A673 (cell line): Measurements from ENCODE around the gene IL11. TPM values are rescaled to one million over a fixed set of nuclear protein-coding genes. Genes with fewer than 3 reads are reported as not detected.

Source experiments
- BruUV-seq: library from RNA; stranded (reverse); fragments of 400-500 nt; replicated peaks from 2 replicates; lab custom pipeline; 2021; lab: Mats Ljungman, UMichigan
- CTCF ChIA-PET: fragments of 300-600 bp; sonication (Branson Sonifier 250); formaldehyde crosslinking; loops from one replicate; lab custom pipeline; 2022; ENCODE audit warnings: antibody characterized with exemption; lab: Charles Lee
- POLR2A ChIA-PET: fragments of 300-600 bp; sonication (Branson Sonifier 250); formaldehyde crosslinking; loops from one replicate; lab custom pipeline; 2022; ENCODE audit warnings: antibody characterized with exemption; ENCODE audit not compliant: low non-redundant PET; lab: Charles Lee
- DNase-seq: peaks from one replicate; pipeline ENCODE4 v3.0.0-alpha.2; 2015; ENCODE audit warnings: low spot score
- H3K27ac ChIP-seq: fragments of 200-600 bp; sonication (generic); 2 replicates; pipeline ENCODE4 v1.5.1; 2016; ENCODE audit warnings: mixed run types, low read depth, mild to moderate bottlenecking, mixed read lengths, antibody characterized with exemption, low read length; ENCODE audit not compliant: poor library complexity, severe bottlenecking
- H3K27me3 ChIP-seq: fragments of 200-600 bp; sonication (generic); replicated peaks from 2 replicates; pipeline ENCODE4 v1.6.1; 2017; ENCODE audit warnings: mixed run types, low read depth, mild to moderate bottlenecking, mixed read lengths, antibody characterized with exemption, low read length; ENCODE audit not compliant: insufficient read depth, poor library complexity
- H3K36me3 ChIP-seq: fragments of 200-600 bp; sonication (generic); 2 replicates; pipeline ENCODE4 v1.6.1; 2016; ENCODE audit warnings: mixed run types, mild to moderate bottlenecking, mixed read lengths, antibody characterized with exemption, low read length; ENCODE audit not compliant: insufficient read depth, poor library complexity, severe bottlenecking
- H3K4me1 ChIP-seq: fragments of 200-600 bp; sonication (generic); 2 replicates; pipeline ENCODE4 v1.6.1; 2017; ENCODE audit warnings: mixed run types, mild to moderate bottlenecking, mixed read lengths, antibody characterized with exemption, low read length; ENCODE audit not compliant: insufficient read depth, poor library complexity, severe bottlenecking
- H3K4me3 ChIP-seq: fragments of 200-600 bp; sonication (generic); 2 replicates; pipeline ENCODE4 v1.5.1; 2016; ENCODE audit warnings: low read depth, mixed run types, mild to moderate bottlenecking, mixed read lengths, low read length; ENCODE audit not compliant: poor library complexity, severe bottlenecking
- H3K9me3 ChIP-seq: fragments of 200-600 bp; sonication (generic); 2 replicates; pipeline ENCODE4 v1.6.1; 2016; ENCODE audit warnings: mixed run types, low read depth, mild to moderate bottlenecking, mixed read lengths, antibody characterized with exemption, low read length; ENCODE audit not compliant: poor library complexity, severe bottlenecking
- CTCF ChIP-seq: fragments of 300-800, 200-600 bp; sonication (generic); conservative IDR thresholded peaks from 2 replicates; pipeline ENCODE4 v1.5.1; 2017; ENCODE audit warnings: low read depth, mild to moderate bottlenecking, antibody characterized with exemption, low read length, moderate library complexity, mixed read lengths
- EZH2 ChIP-seq: fragments of 200-600 bp; sonication (generic); IDR thresholded peaks from 2 replicates; pipeline ENCODE4 v1.6.1; 2017; ENCODE audit warnings: borderline replicate concordance, low read depth, mild to moderate bottlenecking, mixed read lengths, antibody characterized with exemption, low read length; ENCODE audit not compliant: poor library complexity, severe bottlenecking
- intact Hi-C: fragments of 100-400 bp; cut with micrococcal nuclease; formaldehyde crosslinking; loops from one replicate; pipeline ENCODE4 v1.10.0; 2022; ENCODE audit not compliant: unreplicated experiment
- total RNA-seq: library from RNA; stranded (reverse); gene quantifications from 2 replicates; pipeline ENCODE4 v1.2.3, GENCODE V29; 2021

The IL11 gene
- total RNA-seq, 1 experiment from 2014 or later = 0.47 TPM

- Histone ChIP-seq H3K27me3 (no peaks in the 10 kb centered on the region), H3K4me1 (peaks cover 22% of the 10 kb centered on the region), H3K4me3 (no peak overlapping the region), H3K36me3 (peaks cover 31% of the 10 kb centered on the region), H3K27ac (no peak overlapping the region), H3K9me3 (no peaks in the 10 kb centered on the region)
- BruUV-seq = no TSS peak
- intact Hi-C loops = no loop called here
- POLR2A ChIA-PET = no interaction called here
- TF ChIP-seq EZH2 (no peak), CTCF (no peak)
- CTCF ChIA-PET = no interaction called here
- no peak for DNase-seq
Measured at GRCh38 chr19:55391702-55392615, 21.7 kb upstream of the IL11 start.

- no peak overlapping the region for H3K27ac ChIP-seq
- no TSS peak for BruUV-seq
- H3K27me3 ChIP-seq = no peaks in the 10 kb centered on the region
- DNase-seq = no peak
- ChIA-PET CTCF (no interaction called here), POLR2A (no interaction called here)
- H3K4me1 ChIP-seq = peaks cover 22% of the 10 kb centered on the region
- peaks cover 38% of the 10 kb centered on the region for H3K36me3 ChIP-seq
- intact Hi-C loops = no loop called here
- no peak overlapping the region for H3K4me3 ChIP-seq
- H3K9me3 ChIP-seq = no peaks in the 10 kb centered on the region
- TF ChIP-seq CTCF (no peak), EZH2 (no peak)
Measured at GRCh38 chr19:55391191-55391670, 21.0 kb upstream of the IL11 start.

- H3K27ac ChIP-seq = no peak overlapping the region
- DNase-seq = peak; percentile 49
- no TSS peak for BruUV-seq
- CTCF ChIA-PET = no interaction called here
- H3K4me1 ChIP-seq = peaks cover 22% of the 10 kb centered on the region
- no peaks in the 10 kb centered on the region for H3K27me3 ChIP-seq
- POLR2A ChIA-PET = interaction anchor here (0.6 kb wide), 1 partner anchor 17 kb away, joined by 3 read pairs; the partner anchor contains the start of gene UBE2S
- no peaks in the 10 kb centered on the region for H3K9me3 ChIP-seq
- intact Hi-C loops = no loop called here
- no peak for TF ChIP-seq CTCF
- no peak for TF ChIP-seq EZH2
- H3K4me3 ChIP-seq = no peak overlapping the region
- H3K36me3 ChIP-seq = peaks cover 38% of the 10 kb centered on the region
Measured at GRCh38 chr19:55390461-55390880, 20.2 kb upstream of the IL11 start.
